HG03045 (cell line): ENCODE data around the gene NFE2L2.
"Not testable (repeated sequence)": the region's sequence is repeated elsewhere in the genome, so short reads cannot be mapped to it uniquely, and the experiment has no call there.

Source experiments
- ATAC-seq: cut with Tn5 transposase; IDR thresholded peaks from one replicate; pipeline ENCODE4 v1.9.1; 2021; ENCODE audit warnings: mild to moderate bottlenecking, moderate library complexity; ENCODE audit not compliant: unreplicated experiment

The NFE2L2 gene

GRCh38 chr2:177258059-177258458 is 6.5 kb downstream of the NFE2L2 start:
- ATAC-seq = no peak

GRCh38 chr2:177257471-177257870 is 7.1 kb downstream of the NFE2L2 start:
- ATAC-seq = no peak

- no peak for ATAC-seq
Measured at GRCh38 chr2:177256695-177257094, 7.8 kb downstream of the NFE2L2 start.

- ATAC-seq = no peak
Measured at GRCh38 chr2:177256026-177256425, 8.5 kb downstream of the NFE2L2 start.

- no peak for ATAC-seq
Measured at GRCh38 chr2:177255227-177255601, 9.3 kb downstream of the NFE2L2 start.

GRCh38 chr2:177254433-177255226 is 9.9 kb downstream of the NFE2L2 start:
- ATAC-seq = no peak

GRCh38 chr2:177253704-177254103 is 10.8 kb downstream of the NFE2L2 start:
- ATAC-seq = no peak

GRCh38 chr2:177252808-177253531 is 11.6 kb downstream of the NFE2L2 start:
- ATAC-seq = no peak

- no peak for ATAC-seq
Measured at GRCh38 chr2:177251165-177251542, 13.4 kb downstream of the NFE2L2 start.

GRCh38 chr2:177250461-177250860 is 14.1 kb downstream of the NFE2L2 start:
- no peak for ATAC-seq

- no peak for ATAC-seq
Measured at GRCh38 chr2:177249038-177249437, 15.5 kb downstream of the NFE2L2 start.

- no peak for ATAC-seq
Measured at GRCh38 chr2:177247693-177248262, 16.7 kb downstream of the NFE2L2 start.

- not testable (repeated sequence) for ATAC-seq
Measured at GRCh38 chr2:177246523-177247030, 17.9 kb downstream of the NFE2L2 start.

GRCh38 chr2:177246000-177246399 is 18.5 kb downstream of the NFE2L2 start:
- ATAC-seq = no peak

- ATAC-seq = no peak
Measured at GRCh38 chr2:177245010-177245422, 19.5 kb downstream of the NFE2L2 start.

GRCh38 chr2:177244244-177244771 is 20.2 kb downstream of the NFE2L2 start:
- no peak for ATAC-seq

GRCh38 chr2:177243476-177243875 is 21.1 kb downstream of the NFE2L2 start:
- no peak for ATAC-seq

GRCh38 chr2:177243073-177243472 is 21.5 kb downstream of the NFE2L2 start:
- ATAC-seq = no peak

- no peak for ATAC-seq
Measured at GRCh38 chr2:177242121-177242987, 22.2 kb downstream of the NFE2L2 start.

GRCh38 chr2:177241711-177242120 is 22.8 kb downstream of the NFE2L2 start:
- no peak for ATAC-seq
